ENCODE results near the gene NAT8. TPM values are rescaled to one million over a fixed set of nuclear protein-coding genes. Genes with fewer than 3 reads are reported as not detected.
A peak's percentile ranks its signal among the peaks of the same experiment; 100 is the strongest.
"Not testable (repeated sequence)": the region's sequence is repeated elsewhere in the genome, so short reads cannot be mapped to it uniquely, and the experiment has no call there.

The NAT8 gene
- total RNA-seq (2014; rRNA removed; shearing (Covaris generic)) (not detected in 2 replicates), polyA plus RNA-seq (2016; fragmentation: Nextera tagmentation; extraction: Ambion mirVana) (not detected in 2 replicates)
- long read RNA-seq = 0 reads

DNA sequence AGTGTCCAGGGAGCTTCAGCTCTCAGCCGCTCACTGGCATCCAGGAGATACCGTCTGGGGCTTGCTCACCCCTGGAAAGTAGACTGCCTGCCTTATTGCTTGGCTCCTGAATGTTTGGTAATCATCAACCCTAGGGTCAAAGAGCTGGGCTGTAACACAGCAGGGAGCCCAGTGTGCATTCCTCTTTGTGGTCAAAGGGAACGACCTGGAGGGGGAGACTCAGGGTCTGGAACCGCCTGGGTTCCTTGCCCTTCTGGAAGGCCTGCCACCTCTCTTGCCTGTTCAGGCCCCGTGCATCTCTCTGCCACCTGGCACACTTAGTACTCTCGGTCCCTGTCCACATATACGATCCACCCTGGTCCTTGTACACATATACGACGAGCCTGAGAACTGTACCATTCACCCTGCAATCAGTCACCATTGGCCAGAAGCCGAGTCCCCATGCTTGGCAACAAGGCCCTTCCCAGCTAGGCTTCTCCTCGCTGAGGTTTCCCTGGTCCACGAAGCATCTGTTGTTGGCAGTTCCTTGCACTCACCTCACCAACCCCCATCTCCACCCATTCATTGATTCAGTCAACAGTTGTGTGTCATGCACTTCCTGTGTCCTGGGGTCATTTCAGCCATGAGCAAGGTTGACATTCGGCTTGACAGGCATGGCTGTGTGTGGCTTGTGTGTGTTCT is at the start of gene NAT8:
Gene NAT8 (minus strand): TSS at position 85 of the 681 bp plus-strand sequence. CDS start 794 bp downstream, outside the sequence.
- H3K4me1 ChIP-seq (ENCODE audit: insufficient read depth) = no peaks in the 10 kb centered on the region
- H3K36me3 Mint-ChIP-seq (ENCODE audit: low read depth) = peaks cover 24% of the 10 kb centered on the region
- H3K4me2 ChIP-seq = no peak within 1 kb of the TSS
- H3K4me3 ChIP-seq = no peak within 1 kb of the TSS
- H2AFZ ChIP-seq = no peak within 1 kb of the TSS
- DNase-seq (ENCODE audit: low spot score) (no peak), ATAC-seq (no peak)
- no peaks in the 10 kb centered on the region for H3K36me3 ChIP-seq (ENCODE audit: insufficient read depth)
- TF ChIP-seq, protein P1, sequence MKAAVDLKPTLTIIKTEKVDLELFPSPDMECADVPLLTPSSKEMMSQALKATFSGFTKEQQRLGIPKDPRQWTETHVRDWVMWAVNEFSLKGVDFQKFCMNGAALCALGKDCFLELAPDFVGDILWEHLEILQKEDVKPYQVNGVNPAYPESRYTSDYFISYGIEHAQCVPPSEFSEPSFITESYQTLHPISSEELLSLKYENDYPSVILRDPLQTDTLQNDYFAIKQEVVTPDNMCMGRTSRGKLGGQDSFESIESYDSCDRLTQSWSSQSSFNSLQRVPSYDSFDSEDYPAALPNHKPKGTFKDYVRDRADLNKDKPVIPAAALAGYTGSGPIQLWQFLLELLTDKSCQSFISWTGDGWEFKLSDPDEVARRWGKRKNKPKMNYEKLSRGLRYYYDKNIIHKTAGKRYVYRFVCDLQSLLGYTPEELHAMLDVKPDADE (IDR thresholded peaks at IDR 0.05) = no peak
- TF ChIP-seq NANOG (IDR thresholded peaks at IDR 0.05; ENCODE audit: borderline replicate concordance) (no peak), POLR2AphosphoS5 (IDR thresholded peaks at IDR 0.05; ENCODE audit: low read depth) (no peak), ZNF331 (CRISPR knock-in tag; IDR thresholded peaks at IDR 0.05; ENCODE audit: low read depth) (no peak)
- no peaks in the 10 kb centered on the region for H3K27me3 ChIP-seq (ENCODE audit: insufficient read depth)
- H3K9me3 Mint-ChIP-seq = peaks cover 57% of the 10 kb centered on the region
- no peak within 1 kb of the TSS for H3K27ac Mint-ChIP-seq
- no peak within 1 kb of the TSS for H3K27ac ChIP-seq (ENCODE audit: low read depth)
- H3K79me2 ChIP-seq (replicated peaks; ENCODE audit: insufficient read depth) = no peaks in the 10 kb centered on the region
- no peaks in the 10 kb centered on the region for H4K20me1 ChIP-seq (replicated peaks; ENCODE audit: insufficient read depth)
- H3F3A ChIP-seq (replicated peaks; ENCODE audit: low read depth) = no peaks in the 10 kb centered on the region
- peaks cover 2% of the 10 kb centered on the region for H3K27me3 Mint-ChIP-seq (ENCODE audit: insufficient read depth, low read depth, poor library complexity)
- no peak within 1 kb of the TSS for H3K4me3 Mint-ChIP-seq
- H3K4me1 Mint-ChIP-seq = no peaks in the 10 kb centered on the region
- H3K9me2 ChIP-seq (ENCODE audit: insufficient read depth) = no peaks in the 10 kb centered on the region

DNA sequence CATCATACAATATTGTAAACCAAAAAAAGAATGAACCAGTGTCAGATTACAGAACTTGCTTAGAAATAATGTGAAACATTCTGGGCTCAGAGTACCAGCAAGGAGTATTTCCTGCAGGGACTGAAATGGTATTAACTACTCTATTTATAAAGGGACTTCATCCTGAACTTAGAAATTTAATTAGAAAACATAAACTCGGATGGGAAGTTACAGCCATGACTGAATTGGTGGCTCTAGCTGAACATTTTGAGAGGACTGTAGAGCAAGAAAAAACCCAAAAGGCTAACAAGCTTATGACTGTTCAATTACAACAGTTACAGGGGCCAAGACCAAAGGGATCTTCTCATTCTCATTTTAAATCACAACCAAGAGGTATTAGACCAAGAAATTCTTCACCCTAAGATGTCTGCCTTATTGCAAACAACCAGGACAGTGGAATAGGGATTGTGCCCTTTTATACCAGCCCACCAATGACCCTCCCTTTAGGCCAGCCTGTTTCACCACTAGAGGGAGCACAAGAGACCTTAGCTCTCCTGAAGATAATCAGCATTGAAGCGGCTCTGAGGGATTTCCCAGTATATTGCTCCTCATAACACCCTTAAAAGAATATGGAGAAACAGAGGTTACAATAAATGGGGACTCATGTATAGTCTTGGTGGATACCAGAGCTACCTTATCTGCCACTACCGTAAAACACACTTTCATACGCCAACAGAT is 48.3 kb upstream of the NAT8 start:
- not testable (repeated sequence) for H3K27me3 Mint-ChIP-seq (ENCODE audit: insufficient read depth, low read depth, poor library complexity); H3K27ac ChIP-seq (ENCODE audit: low read depth); H3K79me2 ChIP-seq (replicated peaks; ENCODE audit: insufficient read depth); H2AFZ ChIP-seq; H3K9me2 ChIP-seq (ENCODE audit: insufficient read depth); H3K4me1 Mint-ChIP-seq; H3K4me1 ChIP-seq (ENCODE audit: insufficient read depth); H3K36me3 ChIP-seq (ENCODE audit: insufficient read depth); H3F3A ChIP-seq (replicated peaks; ENCODE audit: low read depth); H4K20me1 ChIP-seq (replicated peaks; ENCODE audit: insufficient read depth); H3K4me3 ChIP-seq; H3K27ac Mint-ChIP-seq; H3K9me3 Mint-ChIP-seq; H3K4me2 ChIP-seq; H3K4me3 Mint-ChIP-seq; H3K27me3 ChIP-seq (ENCODE audit: insufficient read depth); H3K36me3 Mint-ChIP-seq (ENCODE audit: low read depth)
- peak in 1 of 2 experiments; percentile 57; a peak in 2 of 4 replicates for TF ChIP-seq CTCF (conservative IDR thresholded peaks at IDR 0.05; ENCODE audit: low read depth in 2 of 2)
- DNase-seq (ENCODE audit: low spot score) = peak; percentile 54
- ATAC-seq = peak; percentile 99

DNA sequence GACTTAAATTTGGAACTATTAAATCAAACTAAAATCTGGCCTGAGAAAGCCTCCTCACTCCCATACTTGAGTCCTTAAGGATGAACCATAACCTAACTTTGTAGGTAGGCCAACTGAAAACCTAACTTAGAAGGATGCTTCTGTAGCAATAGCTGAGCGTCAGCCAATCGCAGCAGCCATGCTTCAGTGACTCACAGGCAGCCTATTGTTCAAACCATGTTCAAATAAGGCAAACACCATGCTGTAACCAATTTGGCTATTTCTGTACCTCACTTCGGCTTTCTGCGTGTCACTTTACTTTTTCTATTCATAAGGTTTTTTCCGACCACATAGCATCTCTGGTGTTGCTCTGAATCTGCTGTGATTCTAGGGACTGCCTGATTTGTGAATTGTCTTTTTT is 46.3 kb upstream of the NAT8 start:
- H4K20me1 ChIP-seq (replicated peaks; ENCODE audit: insufficient read depth); H3K4me1 Mint-ChIP-seq; H3K36me3 ChIP-seq (ENCODE audit: insufficient read depth); H3K27me3 ChIP-seq (ENCODE audit: insufficient read depth); H3K27ac Mint-ChIP-seq; H3K9me3 Mint-ChIP-seq; H3K4me1 ChIP-seq (ENCODE audit: insufficient read depth); H3K79me2 ChIP-seq (replicated peaks; ENCODE audit: insufficient read depth); H3K9me2 ChIP-seq (ENCODE audit: insufficient read depth); DNase-seq (ENCODE audit: low spot score); H3F3A ChIP-seq (replicated peaks; ENCODE audit: low read depth); ATAC-seq; H3K27me3 Mint-ChIP-seq (ENCODE audit: insufficient read depth, low read depth, poor library complexity); H3K4me3 Mint-ChIP-seq; H3K27ac ChIP-seq (ENCODE audit: low read depth); H2AFZ ChIP-seq; H3K4me3 ChIP-seq; H3K36me3 Mint-ChIP-seq (ENCODE audit: low read depth); H3K4me2 ChIP-seq: not testable (repeated sequence)

All from GM23338 (cell line).